ENCODE data around the gene VOPP1. TPM values are rescaled to one million over a fixed set of nuclear protein-coding genes. Genes with fewer than 3 reads are reported as not detected.

VOPP1 gene
- total RNA-seq, 4 donors from 2014 or later = 15.1 to 29.8 (median 22.9) TPM

- WGBS, 2 donors = 96 to 100% methylated on average over 7 of the region's 7 CpGs
- no peak for DNase-seq (ENCODE audit: low spot score in 2 of 2)
- no peak overlapping the region for H3K4me3 ChIP-seq (ENCODE audit: low read depth, poor library complexity, severe bottlenecking)
- TF ChIP-seq CTCF (IDR thresholded peaks at IDR 0.05) = no peak
- no peak for TF ChIP-seq POLR2A (IDR thresholded peaks at IDR 0.05)
- intact Hi-C loops (cut with DNase I; ENCODE audit: low total_unique reads) = no loop called here
Observed at GRCh38 chr7:55497521-55497920, 74.8 kb downstream of the VOPP1 start.

GRCh38 chr7:55496906-55497305, 75.4 kb downstream of the VOPP1 start:
- intact Hi-C loops (cut with DNase I; ENCODE audit: low total_unique reads) = no loop called here
- H3K4me3 ChIP-seq (ENCODE audit: low read depth, poor library complexity, severe bottlenecking) = no peak overlapping the region
- no peak for DNase-seq (ENCODE audit: low spot score in 2 of 2)
- WGBS, 2 donors = 92% methylated on average over 9 of the region's 9 CpGs
- TF ChIP-seq POLR2A (IDR thresholded peaks at IDR 0.05) = no peak
- no peak for TF ChIP-seq CTCF (IDR thresholded peaks at IDR 0.05)

GRCh38 chr7:55494951-55495350, 77.4 kb downstream of the VOPP1 start:
- WGBS, 2 donors = 97% methylated on average over 5 of the region's 5 CpGs
- TF ChIP-seq POLR2A (IDR thresholded peaks at IDR 0.05) = no peak
- no peak for TF ChIP-seq CTCF (IDR thresholded peaks at IDR 0.05)
- intact Hi-C loops (cut with DNase I; ENCODE audit: low total_unique reads) = no loop called here
- DNase-seq (ENCODE audit: low spot score in 2 of 2) = no peak
- no peak overlapping the region for H3K4me3 ChIP-seq (ENCODE audit: low read depth, poor library complexity, severe bottlenecking)

- 75% methylated on average over 7 of the region's 7 CpGs for WGBS, 2 donors
- no peak for DNase-seq (ENCODE audit: low spot score in 2 of 2)
- no peak overlapping the region for H3K4me3 ChIP-seq (ENCODE audit: low read depth, poor library complexity, severe bottlenecking)
- TF ChIP-seq POLR2A (IDR thresholded peaks at IDR 0.05) (no peak), CTCF (IDR thresholded peaks at IDR 0.05) (no peak)
- intact Hi-C loops (cut with DNase I; ENCODE audit: low total_unique reads) = no loop called here
Observed at GRCh38 chr7:55493408-55493807, 78.9 kb downstream of the VOPP1 start.

- TF ChIP-seq CTCF (IDR thresholded peaks at IDR 0.05) (no peak), POLR2A (IDR thresholded peaks at IDR 0.05) (no peak)
- no peak overlapping the region for H3K4me3 ChIP-seq (ENCODE audit: low read depth, poor library complexity, severe bottlenecking)
- no peak for DNase-seq (ENCODE audit: low spot score in 2 of 2)
- WGBS, 2 donors = 99 to 100% methylated on average over 5 of the region's 5 CpGs
- intact Hi-C loops (cut with DNase I; ENCODE audit: low total_unique reads) = no loop called here
Observed at GRCh38 chr7:55491346-55491745, 81.0 kb downstream of the VOPP1 start.

- no peak overlapping the region for H3K4me3 ChIP-seq (ENCODE audit: low read depth, poor library complexity, severe bottlenecking)
- no peak for TF ChIP-seq CTCF (IDR thresholded peaks at IDR 0.05)
- 93 to 94% methylated on average over 5 of the region's 5 CpGs for WGBS, 2 donors
- intact Hi-C loops (cut with DNase I; ENCODE audit: low total_unique reads) = no loop called here
- DNase-seq (ENCODE audit: low spot score in 2 of 2) = no peak
Observed at GRCh38 chr7:55490099-55490498, 82.2 kb downstream of the VOPP1 start.
